Bronchial epithelial cell (primary cell): Measurements from ENCODE around the gene LCT. TPM values are rescaled to one million over a fixed set of nuclear protein-coding genes. Genes with fewer than 3 reads are reported as not detected.

Source experiments
- DNase-seq: peaks from one replicate; pipeline ENCODE4 v3.0.0-alpha.2; 2010; ENCODE audit warnings: low read depth
- FAIRE-seq: peaks from 2 replicates; lab custom pipeline; 2011; peaks lifted over from hg19 to GRCh38; lab: Jason Lieb, UNC
- H3K27me3 ChIP-seq: 2 replicates; pipeline ENCODE4 v1.5.1; 2011; ENCODE audit warnings: low read length; ENCODE audit not compliant: control insufficient read depth, insufficient read depth
- H3K36me3 ChIP-seq: 2 replicates; pipeline ENCODE4 v1.5.1; 2011; ENCODE audit warnings: low read length; ENCODE audit not compliant: control insufficient read depth, insufficient read depth
- H3K4me3 ChIP-seq: 2 replicates; pipeline ENCODE4 v1.5.1; 2011; ENCODE audit warnings: mild to moderate bottlenecking, low read depth, low read length, control low read depth
- CTCF ChIP-seq: IDR thresholded peaks from 2 replicates; pipeline ENCODE4 v1.5.1; 2011; ENCODE audit warnings: mild to moderate bottlenecking, moderate library complexity, low read length, control low read depth, inconsistent platforms; ENCODE audit not compliant: insufficient read depth, severe bottlenecking
- total RNA-seq: library from RNA; depleted of rRNA; stranded (reverse); fragments of >200 nt; gene quantifications from 2 replicates; pipeline ENCODE4 v1.2.1, GENCODE V29; 2014

LCT gene
- total RNA-seq, 1 donor from 2014 or later = not detected

GRCh38 chr2:135874777-135875365 lies 37.9 kb upstream of the LCT start:
- DNase-seq (no peak), FAIRE-seq (no peak)
- Histone ChIP-seq H3K27me3 (no peaks in the 10 kb centered on the region), H3K4me3 (no peak overlapping the region), H3K36me3 (no peaks in the 10 kb centered on the region)
- no peak for TF ChIP-seq CTCF

GRCh38 chr2:135870571-135870970 lies 33.6 kb upstream of the LCT start:
- DNase-seq (no peak), FAIRE-seq (no peak)
- no peak for TF ChIP-seq CTCF
- Histone ChIP-seq H3K4me3 (no peak overlapping the region), H3K36me3 (peaks cover 2% of the 10 kb centered on the region), H3K27me3 (no peaks in the 10 kb centered on the region)

- H3K27me3 ChIP-seq = no peaks in the 10 kb centered on the region
- no peak overlapping the region for H3K4me3 ChIP-seq
- no peak for FAIRE-seq
- TF ChIP-seq CTCF = no peak
- H3K36me3 ChIP-seq = peaks cover 4% of the 10 kb centered on the region
- no peak for DNase-seq
These were observed 26.2 kb upstream of the LCT start for GRCh38 chr2:135863233-135863632.

GRCh38 chr2:135862718-135863117 lies 25.7 kb upstream of the LCT start:
- Histone ChIP-seq H3K27me3 (no peaks in the 10 kb centered on the region), H3K36me3 (peaks cover 4% of the 10 kb centered on the region), H3K4me3 (no peak overlapping the region)
- no peak for TF ChIP-seq CTCF
- DNase-seq = no peak
- FAIRE-seq = no peak

DNA sequence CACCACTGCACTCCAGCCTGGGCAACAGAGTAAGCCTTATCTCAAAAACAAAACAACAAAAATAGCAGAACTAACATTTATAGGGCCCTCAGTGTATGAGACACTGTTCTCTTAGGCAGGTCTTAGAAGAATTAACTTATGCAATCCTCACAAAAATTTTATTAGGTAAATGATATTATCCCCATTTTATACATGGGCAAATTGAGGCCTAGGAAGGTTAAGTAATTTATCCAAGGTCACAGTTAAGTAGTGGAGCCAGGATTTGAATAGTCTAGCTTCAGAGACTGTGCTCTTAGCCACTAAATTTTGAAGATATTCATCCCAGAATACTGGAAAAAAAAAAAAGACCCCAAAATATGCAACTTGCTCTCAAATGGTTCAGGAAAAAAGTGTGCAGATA lies 16.4 kb upstream of the LCT start:
- Histone ChIP-seq H3K36me3 (no peaks in the 10 kb centered on the region), H3K27me3 (no peaks in the 10 kb centered on the region), H3K4me3 (no peak overlapping the region)
- DNase-seq = no peak
- no peak for FAIRE-seq
- no peak for TF ChIP-seq CTCF

- no peak for FAIRE-seq
- Histone ChIP-seq H3K27me3 (no peaks in the 10 kb centered on the region), H3K4me3 (no peak overlapping the region), H3K36me3 (no peaks in the 10 kb centered on the region)
- no peak for DNase-seq
- no peak for TF ChIP-seq CTCF
These were observed 14.9 kb upstream of the LCT start for GRCh38 chr2:135851858-135852257.
